Measurements from ENCODE around the gene ENTR1.

ENTR1 gene, protein sequence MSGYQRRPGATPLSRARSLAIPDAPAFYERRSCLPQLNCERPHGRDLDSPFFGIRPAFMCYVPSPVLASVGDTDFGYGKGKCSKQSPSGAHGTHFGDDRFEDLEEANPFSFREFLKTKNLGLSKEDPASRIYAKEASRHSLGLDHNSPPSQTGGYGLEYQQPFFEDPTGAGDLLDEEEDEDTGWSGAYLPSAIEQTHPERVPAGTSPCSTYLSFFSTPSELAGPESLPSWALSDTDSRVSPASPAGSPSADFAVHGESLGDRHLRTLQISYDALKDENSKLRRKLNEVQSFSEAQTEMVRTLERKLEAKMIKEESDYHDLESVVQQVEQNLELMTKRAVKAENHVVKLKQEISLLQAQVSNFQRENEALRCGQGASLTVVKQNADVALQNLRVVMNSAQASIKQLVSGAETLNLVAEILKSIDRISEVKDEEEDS

DNA sequence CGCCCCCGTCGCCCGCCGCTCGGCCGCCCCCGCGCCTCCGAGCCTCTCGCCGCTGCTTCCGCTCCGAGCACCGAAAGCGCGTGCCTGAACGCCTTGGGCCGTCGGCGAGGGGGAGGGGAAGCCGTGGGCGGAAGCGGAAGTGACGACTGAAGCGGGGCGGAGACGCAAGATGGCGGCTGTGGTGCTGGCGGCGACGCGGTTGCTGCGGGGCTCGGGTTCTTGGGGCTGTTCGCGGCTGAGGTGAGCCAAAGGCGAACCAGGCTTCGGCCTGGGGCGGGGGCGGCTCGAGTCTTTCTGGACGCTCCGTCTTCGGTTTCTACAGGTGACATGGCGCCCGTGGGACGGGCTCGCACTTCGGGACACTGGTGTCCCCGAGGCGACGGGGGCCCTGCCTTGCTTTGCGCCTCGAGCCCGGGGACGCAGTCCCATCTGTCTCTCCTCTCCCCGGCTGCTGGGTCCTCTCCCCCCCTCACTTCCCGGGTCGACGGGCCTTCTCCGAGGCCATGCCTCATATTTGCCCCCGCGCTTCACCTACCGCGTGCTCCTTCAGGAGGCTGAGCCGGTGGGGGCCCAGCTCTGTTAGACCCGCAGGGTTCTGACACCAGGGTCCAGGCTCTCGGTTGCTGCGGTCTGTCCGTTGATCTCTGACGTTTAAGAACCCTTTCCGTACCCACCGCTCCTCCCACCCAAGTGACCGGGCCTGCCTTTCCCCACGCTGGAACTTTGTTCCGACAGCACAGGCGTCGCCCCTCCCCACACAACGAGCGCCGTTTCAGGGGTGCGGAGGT lies at the start of gene ENTR1, which contains the start of gene PMPCA:
TSS of gene ENTR1 (minus strand) at position 115 of the 788 bp plus-strand sequence. CDS start 217 bp downstream, outside the sequence.
TSS of gene PMPCA (plus strand) at position 159 of the 788 bp plus-strand sequence. CDS start at position 170, 11 bp downstream.
- in situ Hi-C loops (cut with HindIII; ENCODE audit: low sequenced_read_pairs), result no loop called here

DNA sequence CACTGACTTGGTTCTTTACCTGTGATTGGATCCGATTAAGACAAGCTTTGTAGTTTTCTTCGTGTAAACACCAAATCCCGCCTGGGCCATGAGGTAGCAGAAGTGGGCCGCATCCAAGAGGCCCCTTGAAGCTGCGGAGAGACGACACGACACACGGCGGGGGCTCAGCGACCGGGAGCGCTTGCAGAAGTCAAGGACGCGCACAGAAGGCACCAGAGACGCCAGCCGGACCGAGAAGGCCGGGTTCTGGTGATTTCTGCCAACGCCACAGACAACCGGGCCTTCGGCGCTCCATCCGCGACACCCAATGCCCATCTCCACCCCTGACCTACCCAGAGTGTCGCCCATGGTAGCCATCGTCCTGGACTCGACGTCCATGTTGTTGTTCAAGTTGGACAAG lies 49.0 kb upstream of the ENTR1 start:
- in situ Hi-C loops (cut with HindIII; ENCODE audit: low sequenced_read_pairs), result no loop called here

- in situ Hi-C loops (cut with HindIII; ENCODE audit: low sequenced_read_pairs), result no loop called here
Observed at GRCh38 chr9:136457326-136457725, 46.9 kb upstream of the ENTR1 start.

GRCh38 chr9:136456258-136456657 lies 45.8 kb upstream of the ENTR1 start:
- in situ Hi-C loops (cut with HindIII; ENCODE audit: low sequenced_read_pairs), result no loop called here

DNA sequence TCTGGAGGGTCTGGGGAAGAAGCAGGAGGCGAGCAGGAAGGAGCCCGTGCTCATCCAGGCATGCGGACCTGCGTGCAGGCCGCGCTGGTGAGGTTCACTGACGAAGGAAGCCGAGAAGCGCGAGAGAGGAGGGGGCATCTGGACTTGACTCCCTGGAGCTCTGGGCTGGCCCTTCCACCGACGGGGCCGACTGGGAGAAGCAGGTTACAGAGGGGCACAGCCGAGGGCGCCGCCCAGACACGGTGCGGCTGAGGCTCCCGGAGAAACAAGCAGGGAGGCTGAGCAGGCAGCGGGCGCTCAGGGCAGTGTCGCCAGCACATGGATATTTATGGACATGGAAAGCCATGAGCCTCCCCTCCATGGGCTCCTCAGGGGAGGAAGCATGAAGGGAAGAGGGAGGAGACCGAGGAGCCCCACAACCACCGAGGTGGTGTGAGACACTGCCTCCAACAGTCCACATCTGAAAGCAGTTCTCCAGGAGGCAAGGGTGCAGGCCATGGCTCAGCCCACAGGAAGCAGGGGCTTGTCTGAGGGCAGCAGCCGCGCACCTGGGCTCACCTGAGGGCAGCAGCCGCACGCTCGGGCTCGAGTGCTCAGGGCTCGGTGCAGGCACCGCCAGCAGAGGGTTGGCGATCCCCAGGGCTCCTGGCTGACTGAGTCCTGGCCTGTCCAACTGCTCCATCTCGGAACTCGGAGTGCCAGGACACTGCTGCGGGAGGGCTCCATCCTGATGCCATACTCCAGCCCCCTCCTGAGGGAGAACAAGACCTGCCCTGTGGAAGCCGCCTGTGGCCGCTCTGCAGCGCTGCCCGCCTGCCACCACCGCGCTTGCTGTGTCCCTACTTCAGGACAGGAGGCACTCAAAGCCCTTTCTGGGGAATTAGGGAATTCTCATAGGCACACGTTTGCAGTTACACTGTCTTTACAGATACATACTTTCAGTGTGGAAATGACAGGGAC lies 44.9 kb upstream of the ENTR1 start:
- in situ Hi-C loops (cut with HindIII; ENCODE audit: low sequenced_read_pairs), result no loop called here

- in situ Hi-C loops (cut with HindIII; ENCODE audit: low sequenced_read_pairs), result no loop called here
Observed at GRCh38 chr9:136454026-136454796, 43.8 kb upstream of the ENTR1 start.

GRCh38 chr9:136453326-136453725 lies 42.9 kb upstream of the ENTR1 start:
- in situ Hi-C loops (cut with HindIII; ENCODE audit: low sequenced_read_pairs), result no loop called here

GRCh38 chr9:136451221-136451877 lies 40.9 kb upstream of the ENTR1 start:
- in situ Hi-C loops (cut with HindIII; ENCODE audit: low sequenced_read_pairs), result no loop called here

DNA sequence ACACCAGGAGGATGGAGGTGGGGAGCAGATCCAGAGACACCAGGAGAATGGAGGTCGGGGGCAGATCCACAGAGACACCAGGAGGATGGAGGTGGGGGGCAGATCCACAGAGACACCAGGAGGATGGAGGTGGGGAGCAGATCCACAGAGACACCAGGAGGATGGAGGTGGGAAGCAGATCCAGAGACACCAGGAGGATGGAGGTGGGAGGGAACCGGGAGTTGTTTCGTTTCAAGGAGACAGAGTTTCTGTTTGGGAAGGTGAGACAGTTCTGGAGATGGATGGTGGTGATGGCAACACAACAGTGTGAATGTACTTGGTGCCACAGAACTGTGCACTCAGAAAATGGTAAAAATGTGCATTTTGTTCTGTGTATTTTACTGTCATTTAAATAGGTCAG lies 38.2 kb upstream of the ENTR1 start:
- in situ Hi-C loops (cut with HindIII; ENCODE audit: low sequenced_read_pairs), result no loop called here

GRCh38 chr9:136447173-136447778 lies 36.9 kb upstream of the ENTR1 start:
- in situ Hi-C loops (cut with HindIII; ENCODE audit: low sequenced_read_pairs), result no loop called here

GRCh38 chr9:136445799-136446198 lies 35.4 kb upstream of the ENTR1 start:
- in situ Hi-C loops (cut with HindIII; ENCODE audit: low sequenced_read_pairs), result no loop called here

DNA sequence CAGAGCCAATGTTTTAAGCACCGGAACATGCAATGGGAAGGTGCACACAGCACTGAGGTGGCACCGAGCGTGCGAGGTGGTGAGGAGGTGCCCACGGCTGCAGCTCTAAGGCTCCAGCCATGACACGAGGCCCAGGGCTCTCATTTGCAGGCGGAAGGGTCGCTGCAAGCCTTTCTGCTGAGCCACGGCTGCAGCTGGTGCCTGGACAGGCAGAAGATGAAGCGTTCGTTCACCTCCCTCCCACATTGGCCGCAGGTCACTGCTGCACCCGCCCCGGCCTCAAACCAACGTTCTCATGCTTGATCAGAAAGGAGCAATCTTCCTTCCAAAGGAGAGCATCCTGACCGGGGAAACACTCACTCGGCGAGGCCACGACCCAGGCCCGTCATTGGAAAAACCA lies 33.7 kb upstream of the ENTR1 start:
- in situ Hi-C loops (cut with HindIII; ENCODE audit: low sequenced_read_pairs), result no loop called here

DNA sequence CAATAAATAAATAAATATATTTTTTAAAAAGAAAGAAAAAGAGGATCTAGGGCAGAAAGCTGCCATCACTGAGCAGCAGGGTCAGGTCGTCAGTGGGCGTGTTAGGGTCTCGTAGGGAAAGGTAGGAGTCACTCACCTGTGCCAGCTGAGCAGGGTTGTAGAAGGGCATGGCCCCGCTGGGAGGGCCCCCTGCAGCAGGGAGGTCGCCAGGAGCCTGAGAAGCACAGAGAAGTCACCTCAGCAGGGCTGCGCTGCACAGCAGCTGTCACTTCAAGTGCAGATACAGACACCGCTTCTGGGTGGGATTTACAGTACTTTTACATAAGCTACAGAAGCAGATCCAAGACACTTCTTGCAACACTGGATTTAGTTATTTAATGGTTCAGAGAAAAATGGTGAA lies 33.3 kb upstream of the ENTR1 start:
- in situ Hi-C loops (cut with HindIII; ENCODE audit: low sequenced_read_pairs), result no loop called here

GRCh38 chr9:136443087-136443486 lies 32.7 kb upstream of the ENTR1 start:
- in situ Hi-C loops (cut with HindIII; ENCODE audit: low sequenced_read_pairs), result no loop called here

GRCh38 chr9:136442265-136442664 lies 31.9 kb upstream of the ENTR1 start:
- in situ Hi-C loops (cut with HindIII; ENCODE audit: low sequenced_read_pairs), result no loop called here

GRCh38 chr9:136441681-136442245 lies 31.3 kb upstream of the ENTR1 start:
- in situ Hi-C loops (cut with HindIII; ENCODE audit: low sequenced_read_pairs), result no loop called here

GRCh38 chr9:136441191-136441680 lies 30.8 kb upstream of the ENTR1 start:
- in situ Hi-C loops (cut with HindIII; ENCODE audit: low sequenced_read_pairs), result no loop called here
